Calu3 (cell line): ENCODE measurements around the gene CWH43. TPM values are rescaled to one million over a fixed set of nuclear protein-coding genes. Genes with fewer than 3 reads are reported as not detected.
"Not testable (repeated sequence)": the region's sequence is repeated elsewhere in the genome, so short reads cannot be mapped to it uniquely, and the experiment has no call there.

Experiments used
- BruUV-seq: library from RNA; stranded (reverse); fragments of 400-500 nt; replicated peaks from 2 replicates; lab custom pipeline; 2021; lab: Mats Ljungman, UMichigan
- CTCF ChIA-PET: fragments of 300-600 bp; sonication (Branson Sonifier 250); formaldehyde crosslinking; loops from one replicate; lab custom pipeline; 2022; ENCODE audit warnings: antibody characterized with exemption; lab: Charles Lee
- DNase-seq: peaks from one replicate; pipeline ENCODE4 v3.0.0; 2022
- H3K27ac Mint-ChIP-seq: one replicate; pipeline ENCODE4 v1.8.0; 2022; ENCODE audit warnings: mixed read lengths; ENCODE audit not compliant: unreplicated experiment
- H3K27me3 Mint-ChIP-seq: one replicate; pipeline ENCODE4 v1.8.0; 2022; ENCODE audit warnings: mixed read lengths; ENCODE audit not compliant: unreplicated experiment
- H3K36me3 Mint-ChIP-seq: one replicate; pipeline ENCODE4 v1.8.0; 2022; ENCODE audit warnings: mild to moderate bottlenecking, moderate library complexity, mixed read lengths; ENCODE audit not compliant: insufficient read depth, unreplicated experiment
- H3K4me1 Mint-ChIP-seq: one replicate; pipeline ENCODE4 v1.8.0; 2022; ENCODE audit warnings: mild to moderate bottlenecking, low read depth, mixed read lengths; ENCODE audit not compliant: unreplicated experiment
- H3K4me3 Mint-ChIP-seq: one replicate; pipeline ENCODE4 v1.8.0; 2022; ENCODE audit warnings: mild to moderate bottlenecking, low read depth, moderate library complexity, mixed read lengths; ENCODE audit not compliant: unreplicated experiment
- H3K9me3 Mint-ChIP-seq: one replicate; pipeline ENCODE4 v1.8.0; 2022; ENCODE audit warnings: low read depth, mixed read lengths; ENCODE audit not compliant: unreplicated experiment
- intact Hi-C: fragments of 100-400 bp; cut with micrococcal nuclease; formaldehyde crosslinking; loops from one replicate; pipeline ENCODE4 v1.10.0; 2022; ENCODE audit not compliant: unreplicated experiment
- total RNA-seq: library from RNA; stranded (reverse); gene quantifications from 2 replicates; pipeline ENCODE4 v1.2.3, GENCODE V29; 2022
- TF ChIP-seq, protein P1 (sequence below): fragments of 200-600 bp; IDR thresholded peaks from one replicate; pipeline ENCODE4 v1.8.0; 2022; ENCODE audit warnings: antibody characterized with exemption; ENCODE audit not compliant: unreplicated experiment

CWH43 gene
- total RNA-seq, 1 experiment from 2014 or later: not detected

DNA sequence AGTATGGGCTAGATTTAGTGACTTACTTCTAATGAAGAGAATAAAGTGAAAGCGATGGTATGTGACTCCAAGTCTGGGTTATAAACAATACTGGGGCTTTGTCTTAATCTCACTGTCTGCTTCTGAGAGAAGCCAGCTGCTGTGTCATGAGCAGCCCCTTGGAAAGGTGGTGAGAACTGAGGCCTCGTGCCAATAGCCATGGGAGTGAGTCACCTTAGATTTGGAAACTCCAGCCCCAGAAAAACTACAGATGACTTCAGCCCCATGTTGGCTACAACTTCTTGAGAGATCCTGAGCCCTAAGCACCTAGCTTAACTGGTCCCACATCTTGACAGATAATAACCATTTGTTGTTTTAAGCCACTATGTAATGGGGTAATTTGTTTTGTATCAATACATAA lies 77.6 kb downstream of the CWH43 start:
- CTCF ChIA-PET: no interaction called here
- no TSS peak for BruUV-seq
- intact Hi-C loops: no loop called here
- DNase-seq: no peak
- no peak overlapping the region for H3K4me3 Mint-ChIP-seq
- peaks cover 4% of the 10 kb centered on the region for H3K9me3 Mint-ChIP-seq
- H3K36me3 Mint-ChIP-seq: no peaks in the 10 kb centered on the region
- H3K27ac Mint-ChIP-seq: no peak overlapping the region
- no peaks in the 10 kb centered on the region for H3K4me1 Mint-ChIP-seq
- TF ChIP-seq, protein P1, sequence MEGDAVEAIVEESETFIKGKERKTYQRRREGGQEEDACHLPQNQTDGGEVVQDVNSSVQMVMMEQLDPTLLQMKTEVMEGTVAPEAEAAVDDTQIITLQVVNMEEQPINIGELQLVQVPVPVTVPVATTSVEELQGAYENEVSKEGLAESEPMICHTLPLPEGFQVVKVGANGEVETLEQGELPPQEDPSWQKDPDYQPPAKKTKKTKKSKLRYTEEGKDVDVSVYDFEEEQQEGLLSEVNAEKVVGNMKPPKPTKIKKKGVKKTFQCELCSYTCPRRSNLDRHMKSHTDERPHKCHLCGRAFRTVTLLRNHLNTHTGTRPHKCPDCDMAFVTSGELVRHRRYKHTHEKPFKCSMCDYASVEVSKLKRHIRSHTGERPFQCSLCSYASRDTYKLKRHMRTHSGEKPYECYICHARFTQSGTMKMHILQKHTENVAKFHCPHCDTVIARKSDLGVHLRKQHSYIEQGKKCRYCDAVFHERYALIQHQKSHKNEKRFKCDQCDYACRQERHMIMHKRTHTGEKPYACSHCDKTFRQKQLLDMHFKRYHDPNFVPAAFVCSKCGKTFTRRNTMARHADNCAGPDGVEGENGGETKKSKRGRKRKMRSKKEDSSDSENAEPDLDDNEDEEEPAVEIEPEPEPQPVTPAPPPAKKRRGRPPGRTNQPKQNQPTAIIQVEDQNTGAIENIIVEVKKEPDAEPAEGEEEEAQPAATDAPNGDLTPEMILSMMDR: no peak
- no peaks in the 10 kb centered on the region for H3K27me3 Mint-ChIP-seq

DNA sequence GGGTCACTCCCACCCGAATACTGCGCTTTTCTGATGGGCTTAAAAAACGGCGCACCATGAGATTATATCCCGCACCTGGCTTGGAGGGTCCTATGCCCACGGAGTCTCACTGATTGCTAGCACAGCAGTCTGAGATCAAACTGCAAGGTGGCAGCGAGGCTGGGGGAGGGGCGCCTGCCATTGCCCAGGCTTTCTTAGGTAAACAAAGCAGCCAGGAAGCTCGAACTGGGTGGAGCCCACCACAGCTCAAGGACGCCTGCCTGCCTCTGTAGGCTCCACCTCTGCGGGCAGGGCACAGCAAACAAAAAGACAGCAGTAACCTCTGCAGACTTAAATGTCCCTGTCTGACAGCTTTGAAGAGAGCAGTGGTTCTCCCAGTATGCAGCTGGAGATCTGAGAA lies 86.1 kb downstream of the CWH43 start:
- BruUV-seq, intact Hi-C loops, H3K4me3 Mint-ChIP-seq, H3K4me1 Mint-ChIP-seq, DNase-seq, H3K27me3 Mint-ChIP-seq, H3K27ac Mint-ChIP-seq, CTCF ChIA-PET, H3K9me3 Mint-ChIP-seq, H3K36me3 Mint-ChIP-seq: not testable (repeated sequence)

DNA sequence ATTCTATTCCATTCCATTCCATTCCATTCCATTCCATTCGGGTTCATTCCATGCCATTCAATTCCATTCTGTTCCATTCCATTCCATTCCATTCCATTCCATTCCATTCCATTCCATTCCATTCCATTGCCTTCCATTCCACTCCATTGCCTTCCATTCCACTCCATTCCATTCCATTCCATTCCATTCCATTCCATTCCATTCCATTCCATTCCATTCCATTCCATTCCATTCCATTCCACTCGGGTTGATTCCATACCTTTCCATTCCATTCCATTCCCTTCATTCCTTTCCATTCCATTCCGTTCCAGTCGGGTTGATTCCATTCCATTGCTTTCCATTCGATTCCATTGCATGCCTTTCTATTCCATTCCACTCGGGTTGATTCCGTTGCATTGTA lies 105.8 kb downstream of the CWH43 start:
- BruUV-seq, CTCF ChIA-PET, H3K4me1 Mint-ChIP-seq, intact Hi-C loops, DNase-seq, H3K36me3 Mint-ChIP-seq, H3K27me3 Mint-ChIP-seq, H3K4me3 Mint-ChIP-seq, H3K27ac Mint-ChIP-seq: not testable (repeated sequence)
- peaks cover 26% of the 10 kb centered on the region for H3K9me3 Mint-ChIP-seq

DNA sequence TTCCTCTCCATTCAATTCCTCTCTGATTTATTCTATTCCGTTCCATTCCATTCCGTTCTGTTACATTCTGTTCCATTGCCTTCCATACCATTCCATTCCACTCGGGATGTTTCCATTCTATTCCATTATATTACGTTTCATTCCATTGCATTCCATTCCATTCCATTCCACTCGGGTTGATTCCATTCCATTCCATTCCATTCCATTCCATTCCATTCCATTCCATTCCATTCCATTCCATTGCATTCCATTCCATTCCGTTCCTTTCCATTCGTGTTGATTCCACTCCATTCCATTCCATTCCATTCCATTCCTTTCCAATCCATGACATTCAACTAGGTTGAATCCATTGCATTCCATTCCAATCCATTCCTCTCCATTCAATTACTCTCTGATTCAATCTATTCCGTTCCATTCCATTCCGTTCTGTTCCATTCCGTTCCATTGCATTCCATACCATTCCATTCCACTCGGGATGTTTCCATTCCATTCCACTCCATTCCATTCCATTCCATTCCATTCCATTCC lies 106.6 kb downstream of the CWH43 start:
- H3K27me3 Mint-ChIP-seq, CTCF ChIA-PET, H3K4me1 Mint-ChIP-seq, intact Hi-C loops, BruUV-seq, H3K36me3 Mint-ChIP-seq, H3K4me3 Mint-ChIP-seq, DNase-seq, H3K27ac Mint-ChIP-seq: not testable (repeated sequence)
- peaks cover 33% of the 10 kb centered on the region for H3K9me3 Mint-ChIP-seq

DNA sequence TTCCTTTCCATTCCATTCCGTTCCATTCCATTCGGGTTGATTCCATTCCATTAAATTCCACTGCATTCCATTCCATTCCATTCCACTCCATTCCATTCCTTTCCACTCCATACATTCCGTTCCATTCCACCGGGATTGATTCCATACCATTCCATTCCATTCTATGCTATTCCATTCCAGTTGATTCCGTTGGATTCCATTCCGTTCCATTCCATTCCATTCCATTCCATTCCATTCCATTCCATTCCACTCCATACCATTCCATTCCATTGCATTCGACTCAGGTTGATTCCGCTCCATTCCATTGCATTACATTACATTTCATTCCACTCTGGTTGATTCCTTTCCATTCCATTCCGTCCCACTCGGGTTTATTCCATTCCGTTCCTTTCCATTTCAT lies 110.1 kb downstream of the CWH43 start:
- Mint-ChIP-seq H3K9me3 (peaks cover 56% of the 10 kb centered on the region), H3K27ac (peak overlapping the region; percentile 0)
- H3K36me3 Mint-ChIP-seq, BruUV-seq, intact Hi-C loops, H3K4me3 Mint-ChIP-seq, CTCF ChIA-PET, DNase-seq, H3K4me1 Mint-ChIP-seq, H3K27me3 Mint-ChIP-seq: not testable (repeated sequence)

DNA sequence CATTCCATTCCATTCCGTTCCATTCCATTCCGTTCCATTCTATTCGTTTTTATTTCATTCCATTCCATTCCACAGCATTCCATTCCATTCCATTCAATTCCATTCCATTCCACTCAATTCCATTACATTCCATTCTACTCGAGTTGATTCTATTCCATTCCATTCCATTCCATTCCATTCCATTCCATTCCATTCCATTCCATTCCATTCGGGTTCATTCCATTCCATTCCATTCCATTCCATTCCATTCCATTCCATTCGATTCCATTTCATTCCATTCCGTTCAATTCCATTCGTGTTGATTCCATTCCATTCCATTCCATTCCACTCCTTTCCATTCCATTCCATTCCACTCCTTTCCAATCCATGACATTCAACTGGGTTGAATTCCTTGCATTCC lies 110.6 kb downstream of the CWH43 start:
- intact Hi-C loops, H3K27me3 Mint-ChIP-seq, H3K4me1 Mint-ChIP-seq, H3K36me3 Mint-ChIP-seq, DNase-seq, CTCF ChIA-PET, BruUV-seq, H3K27ac Mint-ChIP-seq, H3K4me3 Mint-ChIP-seq: not testable (repeated sequence)
- peaks cover 55% of the 10 kb centered on the region for H3K9me3 Mint-ChIP-seq

DNA sequence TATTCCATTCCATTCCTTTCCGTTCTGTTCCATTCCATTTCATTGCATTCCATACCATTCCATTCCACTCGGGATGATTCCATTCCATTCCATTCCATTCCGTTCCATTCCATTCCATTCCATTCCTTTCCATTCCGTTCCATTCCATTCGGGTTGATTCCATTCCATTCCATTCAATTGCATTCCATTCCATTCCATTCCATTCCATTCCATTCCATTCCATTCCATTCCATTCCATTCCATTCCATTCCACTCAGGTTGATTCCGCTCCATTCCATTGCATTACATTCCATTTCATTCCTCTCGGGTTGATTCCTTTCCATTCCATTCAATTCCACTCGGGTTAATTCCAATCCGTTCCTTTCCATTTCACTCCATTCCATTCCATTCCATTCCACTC lies 111.0 kb downstream of the CWH43 start:
- intact Hi-C loops, DNase-seq, BruUV-seq, H3K4me3 Mint-ChIP-seq, CTCF ChIA-PET, H3K27ac Mint-ChIP-seq, H3K27me3 Mint-ChIP-seq, H3K4me1 Mint-ChIP-seq, H3K36me3 Mint-ChIP-seq: not testable (repeated sequence)
- peaks cover 50% of the 10 kb centered on the region for H3K9me3 Mint-ChIP-seq

DNA sequence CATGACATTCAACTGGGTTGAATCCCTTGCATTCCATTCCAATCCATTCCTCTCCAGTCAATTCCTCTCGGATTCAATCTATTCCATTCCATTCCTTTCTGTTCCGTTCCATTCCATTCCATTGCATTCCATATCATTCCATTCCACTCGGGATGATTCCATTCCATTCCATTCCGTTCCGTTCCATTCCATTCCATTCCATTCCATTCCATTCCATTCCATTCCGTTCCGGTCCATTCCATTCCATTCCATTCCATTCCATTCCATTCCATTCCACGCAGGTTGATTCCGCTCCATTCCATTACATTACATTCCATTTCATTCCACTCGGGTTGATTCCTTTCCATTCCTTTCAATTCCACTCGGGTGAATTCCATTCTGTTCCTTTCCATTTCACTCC lies 111.4 kb downstream of the CWH43 start:
- DNase-seq, H3K27me3 Mint-ChIP-seq, BruUV-seq, CTCF ChIA-PET, H3K4me1 Mint-ChIP-seq, H3K27ac Mint-ChIP-seq, intact Hi-C loops, H3K36me3 Mint-ChIP-seq, H3K4me3 Mint-ChIP-seq: not testable (repeated sequence)
- peaks cover 50% of the 10 kb centered on the region for H3K9me3 Mint-ChIP-seq

DNA sequence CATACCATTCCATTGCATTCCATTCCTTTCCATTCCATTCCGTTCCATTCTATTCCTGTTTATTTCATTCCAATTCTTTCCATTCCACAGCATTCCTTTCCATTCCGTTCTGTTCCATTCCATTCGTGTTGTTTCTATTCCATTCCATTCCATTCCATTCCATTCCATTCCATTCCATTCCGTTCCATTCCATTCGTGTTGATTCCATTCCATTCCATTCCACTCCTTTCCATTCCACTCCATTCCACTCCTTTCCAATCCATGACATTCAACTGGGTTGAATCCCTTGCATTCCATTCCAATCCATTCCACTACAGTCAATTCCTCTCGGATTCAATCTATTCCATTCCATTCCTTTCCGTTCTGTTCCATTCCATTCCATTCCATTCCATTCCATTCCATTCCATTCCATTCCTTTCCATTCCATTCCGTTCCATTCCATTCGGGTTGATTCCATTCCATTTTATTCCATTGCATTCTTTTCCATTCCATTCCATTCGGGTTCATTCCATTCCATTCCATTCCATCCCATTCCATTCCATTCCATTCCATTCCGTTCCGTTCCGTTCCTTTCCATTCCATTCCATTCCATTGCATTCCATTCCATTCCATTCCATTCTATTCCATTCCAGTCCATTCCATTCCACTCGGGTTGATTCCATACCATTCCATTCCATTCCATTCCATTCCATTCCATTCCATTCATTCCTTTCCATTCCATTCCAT lies 112.1 kb downstream of the CWH43 start:
- DNase-seq, H3K36me3 Mint-ChIP-seq, H3K27ac Mint-ChIP-seq, H3K27me3 Mint-ChIP-seq, CTCF ChIA-PET, intact Hi-C loops, H3K4me1 Mint-ChIP-seq, BruUV-seq, H3K4me3 Mint-ChIP-seq: not testable (repeated sequence)
- H3K9me3 Mint-ChIP-seq: peaks cover 50% of the 10 kb centered on the region
